GM19452 (cell line): ENCODE results near the gene VSTM4.

Experiments
- ATAC-seq: cut with Tn5 transposase; IDR thresholded peaks from one replicate; pipeline ENCODE4 v1.9.1; 2021; ENCODE audit not compliant: unreplicated experiment

The VSTM4 gene

GRCh38 chr10:49115015-49115795 lies at the start of gene VSTM4:
VSTM4 (minus strand) TSS chr10:49115522; CDS start chr10:49115485, 37 bp downstream.
- ATAC-seq, result no peak

GRCh38 chr10:49164559-49165188 lies 49.4 kb upstream of the VSTM4 start:
- no peak for ATAC-seq

- ATAC-seq, result no peak
Observed at GRCh38 chr10:49163741-49164140, 48.4 kb upstream of the VSTM4 start.

- ATAC-seq, result no peak
Observed at GRCh38 chr10:49162761-49163310, 47.5 kb upstream of the VSTM4 start.

- no peak for ATAC-seq
Observed at GRCh38 chr10:49162063-49162462, 46.7 kb upstream of the VSTM4 start.

GRCh38 chr10:49161411-49161997 lies 46.2 kb upstream of the VSTM4 start:
- ATAC-seq, result no peak

- no peak for ATAC-seq
Observed at GRCh38 chr10:49160814-49161213, 45.5 kb upstream of the VSTM4 start.

- ATAC-seq, result no peak
Observed at GRCh38 chr10:49160110-49160509, 44.8 kb upstream of the VSTM4 start.

- ATAC-seq, result no peak
Observed at GRCh38 chr10:49158915-49159314, 43.6 kb upstream of the VSTM4 start.

- ATAC-seq, result no peak
Observed at GRCh38 chr10:49158404-49158803, 43.1 kb upstream of the VSTM4 start.

GRCh38 chr10:49157229-49157628 lies 41.9 kb upstream of the VSTM4 start:
- no peak for ATAC-seq

- ATAC-seq, result no peak
Observed at GRCh38 chr10:49154641-49155040, 39.3 kb upstream of the VSTM4 start.

GRCh38 chr10:49153971-49154370 lies 38.6 kb upstream of the VSTM4 start:
- ATAC-seq, result no peak

GRCh38 chr10:49153115-49153514 lies 37.8 kb upstream of the VSTM4 start:
- no peak for ATAC-seq

GRCh38 chr10:49152663-49153062 lies 37.3 kb upstream of the VSTM4 start:
- ATAC-seq, result no peak

- ATAC-seq, result no peak
Observed at GRCh38 chr10:49152037-49152436, 36.7 kb upstream of the VSTM4 start.

GRCh38 chr10:49151481-49151880 lies 36.2 kb upstream of the VSTM4 start:
- ATAC-seq, result no peak

- no peak for ATAC-seq
Observed at GRCh38 chr10:49151025-49151445, 35.7 kb upstream of the VSTM4 start.

GRCh38 chr10:49150426-49150825 lies 35.1 kb upstream of the VSTM4 start:
- ATAC-seq, result no peak

GRCh38 chr10:49149881-49150280 lies 34.6 kb upstream of the VSTM4 start:
- ATAC-seq, result no peak

- ATAC-seq, result no peak
Observed at GRCh38 chr10:49144058-49144720, 28.9 kb upstream of the VSTM4 start.
